NCI-H226 (cell line): ENCODE data around the gene MARK1.

Experiments
- DNase-seq: peaks from one replicate; pipeline ENCODE4 v3.0.0-alpha.2; 2015

The MARK1 gene

DNA sequence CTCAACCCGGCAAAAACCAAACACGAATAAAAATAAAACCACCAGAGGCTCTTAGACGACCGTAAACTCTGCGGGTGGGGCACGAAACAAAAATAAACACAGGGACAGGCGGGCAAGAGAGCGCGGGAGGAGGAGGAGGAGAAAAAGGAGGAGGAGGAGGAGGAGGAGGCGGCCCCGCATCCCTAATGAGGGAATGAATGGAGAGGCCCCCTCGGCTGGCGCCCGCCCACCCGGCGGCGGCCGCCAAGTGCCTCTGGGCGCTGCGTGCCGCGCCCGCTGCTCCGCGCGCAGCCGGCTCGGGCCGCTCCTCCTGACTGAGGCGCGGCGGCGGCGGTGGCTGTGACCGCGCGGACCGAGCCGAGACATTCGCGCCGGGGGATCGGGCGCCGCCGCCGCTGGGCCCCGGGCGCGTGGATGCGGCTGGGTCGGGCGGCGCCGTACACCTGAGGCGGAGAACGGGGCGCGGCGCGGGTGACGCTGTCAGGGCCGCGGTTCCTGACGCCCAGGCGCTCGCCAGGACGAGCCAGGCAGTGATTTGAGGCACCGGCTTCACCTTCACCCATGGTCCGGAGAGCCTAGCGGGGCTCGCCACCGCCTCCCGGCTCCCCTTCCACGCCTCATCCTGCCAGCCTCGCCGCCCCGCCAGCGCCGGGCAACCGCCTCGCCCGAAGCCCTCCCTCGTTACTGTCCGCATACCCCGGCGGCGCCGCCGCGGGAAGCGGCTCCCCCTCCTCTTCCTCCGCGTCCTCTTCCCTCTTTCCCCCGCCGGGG is at the start of gene MARK1:
Gene MARK1 (plus strand): TSS at position 229 of the 771 bp plus-strand sequence. CDS start 687 bp downstream, outside the sequence.
- no peak for DNase-seq

DNA sequence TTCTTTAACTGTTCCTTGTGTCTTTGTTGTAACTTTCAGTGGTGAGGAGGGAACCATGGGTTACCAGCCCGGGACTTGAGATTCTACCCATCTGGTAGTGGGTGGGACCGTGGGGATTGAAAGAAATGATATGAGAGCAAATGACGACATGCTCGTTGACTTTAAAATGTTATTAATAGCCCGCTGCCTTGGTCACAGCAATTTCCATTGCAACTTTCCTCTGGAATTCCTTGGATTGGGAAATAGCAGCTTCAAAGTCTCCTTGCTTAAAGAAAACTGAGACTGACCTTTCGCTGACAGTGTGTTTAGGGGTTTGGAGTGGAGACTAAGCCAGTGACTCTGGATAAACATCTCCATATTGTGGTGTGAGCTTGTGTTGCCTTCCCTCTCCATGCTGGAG is 44.2 kb upstream of the MARK1 start:
- no peak for DNase-seq

- DNase-seq = no peak
These were observed 43.8 kb upstream of the MARK1 start for GRCh38 chr1:220484135-220484534.

- DNase-seq = no peak
These were observed 42.8 kb upstream of the MARK1 start for GRCh38 chr1:220485131-220485530.

- no peak for DNase-seq
These were observed 42.1 kb upstream of the MARK1 start for GRCh38 chr1:220485791-220486190.

DNA sequence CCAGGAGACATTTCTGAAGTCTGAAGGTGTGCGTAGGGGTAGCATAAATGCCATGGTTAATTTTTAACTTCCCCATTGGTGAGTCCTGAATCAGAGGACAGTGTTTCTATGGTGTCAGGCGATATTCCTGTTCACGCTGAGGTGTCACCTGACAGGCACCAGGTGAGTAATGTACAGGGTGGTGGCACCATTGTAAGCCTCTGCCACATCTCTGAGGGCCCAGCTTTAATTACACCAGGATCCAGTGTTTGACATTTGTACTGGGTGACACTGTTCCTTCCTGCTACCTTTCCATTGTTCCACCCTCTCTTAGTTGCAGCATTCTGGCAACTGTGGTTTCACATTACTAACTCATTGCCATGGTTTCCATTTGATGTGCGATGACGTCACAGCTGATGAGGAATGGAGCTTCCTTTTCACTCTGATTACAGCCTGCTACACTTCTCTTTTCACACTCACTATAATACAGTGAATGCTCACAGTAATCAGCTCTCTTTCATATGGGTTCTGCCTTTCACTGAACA is 40.6 kb upstream of the MARK1 start:
- DNase-seq = no peak

DNA sequence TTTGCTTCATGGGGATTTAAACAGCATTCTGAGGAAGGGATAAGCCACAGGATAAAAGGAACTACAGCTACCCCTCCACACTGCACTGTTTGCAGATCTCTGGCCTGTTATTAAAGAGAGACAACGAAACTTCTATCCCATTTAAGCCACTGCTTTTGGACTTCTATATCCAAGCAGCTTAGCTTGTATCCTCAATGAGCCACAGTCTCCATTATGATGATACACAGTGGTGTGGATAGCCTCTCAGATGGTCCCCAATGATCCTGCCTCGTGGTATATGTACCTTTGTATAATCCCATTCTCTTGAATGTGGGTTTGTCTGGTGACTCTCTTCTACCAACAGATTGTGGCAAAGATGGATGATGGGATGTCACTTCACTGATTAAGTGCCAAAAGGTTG is 36.0 kb upstream of the MARK1 start:
- DNase-seq = no peak

DNA sequence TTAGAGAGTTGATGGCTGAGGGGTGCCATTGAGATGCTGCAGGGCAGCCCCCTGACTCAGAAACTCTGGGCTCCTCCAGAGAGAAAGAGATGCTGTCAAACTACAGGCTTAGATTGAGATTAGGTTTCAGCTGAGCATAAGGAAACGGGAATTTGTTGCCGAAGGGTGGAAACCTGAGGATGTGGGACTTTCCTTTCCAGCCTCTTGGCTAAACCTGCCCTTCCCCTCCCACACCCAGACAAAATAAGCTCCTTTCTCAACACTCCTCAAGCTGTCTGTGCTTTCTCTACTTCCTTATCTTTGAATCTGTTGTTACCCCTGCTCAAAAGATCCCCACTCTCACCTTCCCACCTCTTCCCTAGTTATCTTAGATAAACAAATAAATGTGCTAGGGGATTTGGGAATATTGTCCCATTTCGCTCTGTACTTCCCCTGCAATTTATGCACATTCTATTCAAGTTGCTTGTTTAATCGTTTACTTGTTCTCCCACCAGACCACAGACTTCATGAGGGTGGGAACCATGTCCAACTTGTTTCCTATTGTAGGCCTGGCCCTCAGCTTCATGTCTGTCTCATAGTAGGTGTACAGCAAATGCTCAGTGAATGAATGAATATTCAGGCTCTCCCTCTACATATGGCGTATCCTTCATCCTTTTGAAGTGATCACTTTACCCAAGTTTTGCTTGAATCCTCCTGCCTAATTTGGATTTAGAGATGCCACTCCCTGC is 30.6 kb upstream of the MARK1 start:
- DNase-seq = no peak

DNA sequence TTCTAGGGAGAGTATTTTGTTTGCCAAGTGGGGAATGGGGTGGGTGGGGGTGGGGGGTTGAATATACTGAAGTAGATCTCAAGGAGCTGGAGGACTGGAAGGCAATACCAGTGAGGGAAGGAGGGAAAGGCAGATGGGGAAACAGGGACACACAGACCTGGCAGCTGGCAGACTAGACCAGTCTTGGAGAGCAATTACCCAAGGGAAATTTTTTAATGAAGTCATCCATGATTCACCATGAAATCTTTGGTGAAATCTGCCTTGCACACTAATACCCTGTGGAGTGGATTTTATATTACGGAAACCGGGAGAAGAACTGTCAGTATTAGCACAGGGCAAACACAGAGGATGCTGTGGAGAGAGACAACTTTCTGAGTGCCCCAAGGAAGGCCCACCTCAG is 29.7 kb upstream of the MARK1 start:
- no peak for DNase-seq

- no peak for DNase-seq
These were observed 27.6 kb upstream of the MARK1 start for GRCh38 chr1:220500372-220500771.

DNA sequence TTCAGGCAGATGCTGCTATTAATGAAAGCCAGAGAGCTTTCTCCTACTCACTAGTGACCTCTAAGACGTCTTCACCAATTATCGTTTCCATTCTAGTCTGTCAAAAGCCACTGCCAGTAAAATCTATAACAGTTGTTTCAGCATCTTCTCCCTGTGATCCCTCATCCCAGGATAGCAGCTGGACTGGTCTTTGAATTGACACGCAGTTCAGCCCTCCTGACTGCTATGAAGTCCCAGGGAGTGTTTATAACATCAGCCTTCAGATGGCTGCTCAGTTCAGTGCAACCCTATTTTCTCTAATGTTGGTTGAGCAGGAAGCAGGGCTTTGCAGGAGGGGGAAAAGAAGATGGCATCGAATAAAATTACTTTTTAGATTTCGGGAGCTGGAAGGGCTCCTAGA is 23.6 kb upstream of the MARK1 start:
- DNase-seq = no peak

DNA sequence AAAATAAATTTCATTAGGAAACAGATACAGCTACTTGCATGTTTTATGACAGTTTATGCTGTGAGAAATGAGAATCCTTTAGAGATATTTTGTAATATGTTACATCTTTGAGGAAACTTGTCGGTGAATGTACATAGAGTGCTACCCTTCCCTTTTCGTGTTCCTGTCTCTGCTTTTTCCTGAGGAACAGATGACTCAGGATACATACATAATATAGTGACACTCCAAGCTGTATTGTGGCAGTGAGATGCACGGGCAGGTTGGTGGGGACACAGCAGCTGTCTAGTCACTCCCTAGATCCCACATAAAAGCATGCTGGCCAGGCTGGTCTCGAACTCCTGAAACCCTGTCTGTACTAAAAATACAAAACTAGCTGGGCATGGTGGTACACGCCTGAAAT is 20.9 kb upstream of the MARK1 start:
- DNase-seq = no peak

GRCh38 chr1:220511179-220511578 is 16.8 kb upstream of the MARK1 start:
- no peak for DNase-seq

DNA sequence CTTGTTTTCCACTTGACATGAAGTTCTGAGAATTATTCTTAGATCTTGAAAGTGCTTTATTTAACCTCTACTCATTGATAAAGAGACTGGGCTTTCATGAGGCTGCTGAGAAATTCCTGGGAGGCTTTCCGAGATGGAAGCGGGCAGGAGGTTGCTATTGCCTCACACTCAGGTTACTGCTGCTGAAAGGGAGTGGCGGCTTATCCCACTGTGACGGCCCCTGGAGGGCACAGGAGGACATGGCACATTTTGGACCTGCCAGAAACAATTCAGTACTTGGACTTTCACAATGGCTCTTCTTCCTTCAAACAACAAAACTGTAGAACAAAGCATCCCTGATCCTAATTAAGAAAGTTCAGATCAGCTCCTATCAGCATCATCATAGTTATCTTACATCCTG is 16.2 kb upstream of the MARK1 start:
- DNase-seq = no peak

DNA sequence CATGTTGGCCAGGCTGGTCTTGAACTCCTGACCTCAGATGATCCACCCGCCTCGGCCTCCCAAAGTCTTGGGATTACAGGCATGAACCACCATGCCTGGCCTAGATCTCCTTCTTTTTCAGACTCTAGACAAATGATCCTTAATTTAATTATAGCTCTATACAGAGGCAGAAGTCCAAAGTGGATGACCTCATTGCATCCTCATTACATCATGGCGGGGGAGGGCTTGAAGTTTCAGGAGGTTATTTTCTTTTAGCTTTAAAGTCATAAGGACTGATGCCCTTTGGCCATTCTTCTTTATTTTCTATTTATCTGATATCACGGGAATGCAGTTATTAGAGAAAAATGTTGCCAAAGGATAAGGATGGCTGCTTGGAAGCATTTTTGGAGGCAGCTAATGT is 14.1 kb upstream of the MARK1 start:
- no peak for DNase-seq

DNA sequence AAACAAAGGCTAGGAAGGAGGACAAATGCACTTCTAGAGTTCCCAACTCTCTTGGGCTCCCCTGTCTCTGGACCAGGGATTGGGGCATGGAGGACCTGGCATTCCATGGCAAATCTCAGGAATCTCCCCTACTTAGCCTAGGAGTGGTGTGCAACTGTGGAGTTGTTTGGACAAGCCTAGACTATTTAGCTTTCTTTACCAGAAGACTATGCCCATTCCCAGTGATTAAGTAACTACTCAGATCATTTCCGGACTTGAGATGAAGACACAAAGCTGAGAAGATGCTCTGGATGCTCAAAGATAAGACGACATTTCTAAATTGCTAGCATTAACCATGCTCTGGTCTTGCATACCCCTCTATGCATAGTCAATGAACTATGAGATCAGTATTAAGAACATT is 13.7 kb upstream of the MARK1 start:
- no peak for DNase-seq

GRCh38 chr1:220516014-220516721 is 11.8 kb upstream of the MARK1 start:
- DNase-seq = no peak

DNA sequence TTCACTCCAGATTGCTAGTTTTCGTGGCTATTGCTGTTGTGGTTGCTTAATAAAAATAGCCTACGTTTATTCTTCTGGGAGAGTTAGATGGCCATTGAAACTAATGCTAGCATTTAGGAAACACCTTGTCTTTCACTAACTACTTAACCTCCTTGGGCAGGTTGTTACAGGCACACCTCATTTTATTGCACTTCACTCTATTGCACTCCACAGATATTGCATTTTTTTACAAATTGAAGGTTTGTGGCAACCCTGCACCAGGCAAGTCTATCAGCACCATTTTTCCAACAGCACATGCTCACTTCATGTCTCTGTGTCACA is 11.3 kb upstream of the MARK1 start:
- DNase-seq = no peak

DNA sequence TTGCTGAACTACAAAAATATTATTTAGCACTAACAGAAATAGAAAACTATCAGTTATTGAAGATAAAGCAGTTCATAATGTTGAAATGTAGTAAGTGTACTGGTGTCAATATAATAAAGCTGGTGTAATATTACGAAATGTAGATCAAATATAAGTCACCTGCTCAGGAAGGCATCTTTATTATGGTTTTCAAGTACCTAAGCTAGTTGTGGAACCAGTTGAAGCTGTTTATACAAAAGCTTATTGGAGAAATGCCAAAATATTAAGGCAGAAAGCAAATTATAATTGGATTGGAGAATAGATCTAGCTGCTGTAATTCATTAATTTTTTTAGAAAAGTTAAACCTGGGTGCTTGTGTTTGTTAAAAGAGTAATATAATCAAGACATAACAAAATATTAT is 6.2 kb upstream of the MARK1 start:
- no peak for DNase-seq

DNA sequence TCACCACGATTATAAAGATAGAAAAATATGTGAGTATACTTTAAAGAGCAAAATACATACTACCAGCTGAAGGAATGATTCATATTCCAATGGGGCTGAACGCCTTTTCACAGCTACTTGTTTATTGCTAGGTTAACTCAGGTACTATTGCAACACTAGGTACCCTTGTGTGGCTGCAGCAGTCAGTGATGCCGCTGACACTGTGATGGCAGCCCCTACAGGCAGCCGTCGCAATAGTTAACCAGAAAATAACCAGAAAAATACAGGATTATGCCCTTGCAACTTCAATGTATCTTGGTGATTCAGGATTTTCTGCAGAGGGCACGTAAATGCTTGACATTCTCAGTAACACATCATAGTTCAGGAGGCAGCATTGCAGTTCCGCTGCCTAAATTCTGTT is 1.6 kb upstream of the MARK1 start:
- DNase-seq = no peak

- no peak for DNase-seq
These were observed 543 bp upstream of the MARK1 start for GRCh38 chr1:220527279-220527907.

DNA sequence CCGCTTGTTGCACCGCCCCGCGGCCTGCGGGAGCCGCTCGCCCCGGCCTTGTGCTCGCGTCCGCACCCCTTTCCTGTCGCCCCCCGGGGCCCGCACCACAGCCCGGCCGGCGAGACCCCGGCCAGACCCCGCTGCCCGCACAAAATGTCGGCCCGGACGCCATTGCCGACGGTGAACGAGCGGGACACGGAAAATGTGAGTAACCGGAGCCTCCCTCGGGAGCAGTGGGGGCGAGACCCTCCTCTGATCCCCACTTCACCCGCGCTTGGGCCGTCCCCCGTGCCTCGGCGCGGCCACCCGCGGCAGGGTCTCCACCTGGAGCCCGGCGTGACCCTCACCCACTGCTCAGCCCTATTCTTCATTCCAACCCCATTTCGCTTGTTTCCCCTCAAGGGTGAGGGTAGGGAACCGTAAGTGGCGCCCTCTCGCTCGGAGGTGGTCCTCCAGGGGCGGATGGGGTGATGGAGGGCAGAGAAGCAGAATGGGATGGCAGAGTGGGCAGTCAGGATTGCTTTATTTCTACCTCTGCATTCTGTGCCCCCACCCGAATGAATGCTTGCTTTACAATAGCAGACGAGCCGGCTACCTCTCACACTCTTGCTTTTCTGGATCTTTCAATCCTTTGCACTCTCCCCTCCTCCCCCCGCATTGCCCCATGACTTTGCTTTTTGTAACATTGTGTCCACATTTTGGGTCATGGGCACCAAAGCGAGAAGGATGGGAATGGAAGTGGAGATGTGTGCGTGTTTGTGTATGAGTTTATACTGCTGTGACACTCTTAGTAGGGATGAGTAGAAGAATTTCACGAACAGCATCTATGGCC is 954 bp downstream of the MARK1 start:
- DNase-seq = no peak
